Esophagus squamous epithelium (tissue), 4 donors: ENCODE data around the gene FOSB.

ENCODE experiments used
- CTCF ChIP-seq, 6 experiments: fragments of 450-650 bp in 4 of 6; fragments of 200-600 bp in 2 of 6; sonication (generic) in 2 of 6; IDR thresholded peaks; one replicate each; pipeline ENCODE4 v1.5.1; 2016 to 2019; ENCODE audit warnings: antibody characterized with exemption in 6 of 6, mild to moderate bottlenecking in 4 of 6, moderate library complexity in 4 of 6
- POLR2A ChIP-seq, 4 donors: fragments of 450-650 bp; IDR thresholded peaks; one replicate each; pipeline ENCODE4 v1.6.1; 2017; ENCODE audit warnings: antibody characterized with exemption in 4 of 4, mild to moderate bottlenecking in 4 of 4, moderate library complexity in 3 of 4

GRCh38 chr19:45446295-45446694 is 21.5 kb upstream of the FOSB start:
- TF ChIP-seq CTCF (IDR thresholded peaks at IDR 0.05) (peak in 2 of 6 experiments; percentile 28 to 30), POLR2A (IDR thresholded peaks at IDR 0.05) (no peak)
